ENCODE results near the gene LMAN2L.

The LMAN2L gene

GRCh38 chr2:96767135-96767871 is 27.4 kb upstream of the LMAN2L start:
- Histone ChIP-seq H2AFZ (ENCODE audit: low read depth) (no peak overlapping the region), H3K4me3 (IDR thresholded peaks at IDR 0.05; ENCODE audit: insufficient read depth, low read depth, low read length) (no peak overlapping the region), H3K36me3 (ENCODE audit: insufficient read depth) (no peaks in the 10 kb centered on the region), H3K9ac (no peak overlapping the region), H4K20me1 (ENCODE audit: insufficient read depth) (no peaks in the 10 kb centered on the region), H3K79me2 (ENCODE audit: insufficient read depth, low read depth) (peaks cover 57% of the 10 kb centered on the region), H3K4me2 (no peak overlapping the region), H3K4me1 (ENCODE audit: low read depth, poor library complexity, severe bottlenecking) (peaks cover 22% of the 10 kb centered on the region), H3K27ac (no peak overlapping the region), H3K27me3 (ENCODE audit: insufficient read depth, low read depth) (no peaks in the 10 kb centered on the region)
- no peak for TF ChIP-seq CTCF (conservative IDR thresholded peaks at IDR 0.05; ENCODE audit: low read depth, low read length)

- peaks cover 70% of the 10 kb centered on the region for H3K79me2 ChIP-seq (ENCODE audit: insufficient read depth, low read depth)
- H3K27me3 ChIP-seq (ENCODE audit: insufficient read depth, low read depth), result no peaks in the 10 kb centered on the region
- no peak overlapping the region for H3K27ac ChIP-seq
- no peak overlapping the region for H2AFZ ChIP-seq (ENCODE audit: low read depth)
- H3K4me1 ChIP-seq (ENCODE audit: low read depth, poor library complexity, severe bottlenecking), result peaks cover 31% of the 10 kb centered on the region
- peak overlapping the region; percentile 96 for H3K4me2 ChIP-seq
- no peaks in the 10 kb centered on the region for H3K36me3 ChIP-seq (ENCODE audit: insufficient read depth)
- TF ChIP-seq CTCF (conservative IDR thresholded peaks at IDR 0.05; ENCODE audit: low read depth, low read length), result no peak
- H4K20me1 ChIP-seq (ENCODE audit: insufficient read depth), result no peaks in the 10 kb centered on the region
- H3K9ac ChIP-seq, result peak overlapping the region; percentile 29; the same call in 1 of the 2 replicates
- no peak overlapping the region for H3K4me3 ChIP-seq (IDR thresholded peaks at IDR 0.05; ENCODE audit: insufficient read depth, low read depth, low read length)
These were observed 24.4 kb upstream of the LMAN2L start for GRCh38 chr2:96764253-96764637.

- Histone ChIP-seq H3K27ac (peak overlapping the region; percentile 62), H4K20me1 (ENCODE audit: insufficient read depth) (no peaks in the 10 kb centered on the region), H3K4me2 (peak overlapping the region; percentile 96), H3K4me1 (ENCODE audit: low read depth, poor library complexity, severe bottlenecking) (peaks cover 31% of the 10 kb centered on the region), H3K27me3 (ENCODE audit: insufficient read depth, low read depth) (no peaks in the 10 kb centered on the region), H3K9ac (peak overlapping the region; percentile 50; the same call in 1 of the 2 replicates), H3K4me3 (IDR thresholded peaks at IDR 0.05; ENCODE audit: insufficient read depth, low read depth, low read length) (peak overlapping the region; percentile 90), H3K36me3 (ENCODE audit: insufficient read depth) (no peaks in the 10 kb centered on the region), H2AFZ (ENCODE audit: low read depth) (no peak overlapping the region), H3K79me2 (ENCODE audit: insufficient read depth, low read depth) (peaks cover 70% of the 10 kb centered on the region)
- TF ChIP-seq CTCF (conservative IDR thresholded peaks at IDR 0.05; ENCODE audit: low read depth, low read length), result peak; percentile 64
These were observed 23.8 kb upstream of the LMAN2L start for GRCh38 chr2:96763511-96764252.

- peaks cover 61% of the 10 kb centered on the region for H3K79me2 ChIP-seq (ENCODE audit: insufficient read depth, low read depth)
- peak overlapping the region; percentile 96 for H3K4me2 ChIP-seq
- H3K27ac ChIP-seq, result peak overlapping the region; percentile 62
- peaks cover 31% of the 10 kb centered on the region for H3K4me1 ChIP-seq (ENCODE audit: low read depth, poor library complexity, severe bottlenecking)
- no peaks in the 10 kb centered on the region for H4K20me1 ChIP-seq (ENCODE audit: insufficient read depth)
- H2AFZ ChIP-seq (ENCODE audit: low read depth), result peak overlapping the region; percentile 32
- H3K4me3 ChIP-seq (IDR thresholded peaks at IDR 0.05; ENCODE audit: insufficient read depth, low read depth, low read length), result peak overlapping the region; percentile 93
- H3K9ac ChIP-seq, result peak overlapping the region; percentile 50; the same call in 1 of the 2 replicates
- no peak for TF ChIP-seq CTCF (conservative IDR thresholded peaks at IDR 0.05; ENCODE audit: low read depth, low read length)
- no peaks in the 10 kb centered on the region for H3K36me3 ChIP-seq (ENCODE audit: insufficient read depth)
- H3K27me3 ChIP-seq (ENCODE audit: insufficient read depth, low read depth), result no peaks in the 10 kb centered on the region
These were observed 22.9 kb upstream of the LMAN2L start for GRCh38 chr2:96762529-96763311.

All from KMS-11 (cell line).